Measurements from ENCODE around the gene SLC6A19. TPM values are rescaled to one million over a fixed set of nuclear protein-coding genes. Genes with fewer than 3 reads are reported as not detected.

Gene SLC6A19
- total RNA-seq, 1 experiment from 2014 or later = not detected

DNA sequence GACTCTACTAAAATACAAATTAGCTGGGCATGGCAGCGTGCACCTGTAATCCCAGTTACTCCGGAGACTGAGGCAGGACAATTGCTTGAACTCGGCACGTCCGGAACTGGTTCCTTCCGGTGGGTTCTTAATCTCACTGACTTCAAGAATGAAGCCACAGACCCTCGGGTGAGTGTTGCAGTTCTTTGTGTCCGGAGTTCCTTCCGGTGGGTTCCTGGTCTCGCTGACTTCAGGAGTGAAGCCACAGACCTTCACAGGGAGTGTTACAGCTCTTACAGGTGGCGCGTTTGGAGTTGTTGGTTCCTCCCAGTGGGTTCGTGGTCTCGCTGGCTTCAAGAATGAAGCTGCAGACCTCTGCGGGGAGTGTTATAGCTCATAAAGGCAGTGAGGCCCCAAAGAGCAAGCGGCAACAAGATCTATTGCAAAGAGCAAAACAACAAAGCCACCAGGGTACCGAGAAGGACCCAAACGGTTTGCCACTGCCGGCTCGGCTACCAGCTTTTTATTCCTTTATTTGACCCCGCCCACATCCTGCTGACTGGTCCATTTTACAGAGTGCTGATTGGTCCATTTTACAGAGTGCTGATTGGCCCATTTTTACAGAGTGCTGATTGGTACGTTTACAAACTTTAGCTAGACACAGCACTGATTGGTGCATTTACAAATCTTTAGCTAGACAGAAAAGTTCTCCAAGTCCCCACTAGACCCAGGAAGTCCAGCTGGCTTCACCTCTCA is 28.6 kb upstream of the SLC6A19 start:
- H3K4me3 ChIP-seq = no peak overlapping the region
- H3K27ac ChIP-seq = no peak overlapping the region
- no peaks in the 10 kb centered on the region for H3K36me3 ChIP-seq
- DNase-seq = no peak
- no peaks in the 10 kb centered on the region for H3K27me3 ChIP-seq
- no peaks in the 10 kb centered on the region for H3K4me1 ChIP-seq
- no peaks in the 10 kb centered on the region for H3K9me3 ChIP-seq (replicated peaks)

DNA sequence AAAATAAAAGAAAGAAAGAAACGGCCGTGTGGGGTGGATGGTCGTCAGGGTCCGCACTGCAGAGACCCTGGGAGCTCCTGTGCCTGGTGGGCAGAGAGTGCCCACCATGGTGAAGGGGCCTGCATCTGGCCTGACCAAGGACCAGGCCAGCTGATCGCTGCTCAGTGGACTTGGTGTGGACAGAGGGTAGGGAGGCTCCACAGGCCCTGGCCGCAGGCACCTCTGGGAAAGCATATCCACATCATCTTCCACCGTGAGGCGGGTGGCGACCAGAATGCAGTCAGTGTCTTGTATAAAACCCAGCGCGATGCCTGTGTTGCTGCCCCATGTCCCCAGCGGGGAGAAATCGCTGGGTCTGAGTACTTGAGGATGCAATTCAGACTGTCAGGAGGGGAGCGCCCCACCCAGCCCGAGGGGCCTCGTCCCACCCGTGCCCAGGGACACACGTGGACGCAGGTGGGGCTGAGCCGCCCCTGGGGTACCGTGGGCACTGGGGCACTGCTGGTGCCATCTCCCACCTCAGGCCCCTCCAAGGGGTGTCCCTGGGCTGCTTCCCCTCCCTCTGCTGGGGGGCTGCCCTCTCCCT is 27.8 kb upstream of the SLC6A19 start:
- Histone ChIP-seq H3K27me3 (no peaks in the 10 kb centered on the region), H3K36me3 (no peaks in the 10 kb centered on the region), H3K27ac (no peak overlapping the region), H3K4me1 (no peaks in the 10 kb centered on the region), H3K4me3 (no peak overlapping the region), H3K9me3 (replicated peaks) (no peaks in the 10 kb centered on the region)
- DNase-seq = no peak

DNA sequence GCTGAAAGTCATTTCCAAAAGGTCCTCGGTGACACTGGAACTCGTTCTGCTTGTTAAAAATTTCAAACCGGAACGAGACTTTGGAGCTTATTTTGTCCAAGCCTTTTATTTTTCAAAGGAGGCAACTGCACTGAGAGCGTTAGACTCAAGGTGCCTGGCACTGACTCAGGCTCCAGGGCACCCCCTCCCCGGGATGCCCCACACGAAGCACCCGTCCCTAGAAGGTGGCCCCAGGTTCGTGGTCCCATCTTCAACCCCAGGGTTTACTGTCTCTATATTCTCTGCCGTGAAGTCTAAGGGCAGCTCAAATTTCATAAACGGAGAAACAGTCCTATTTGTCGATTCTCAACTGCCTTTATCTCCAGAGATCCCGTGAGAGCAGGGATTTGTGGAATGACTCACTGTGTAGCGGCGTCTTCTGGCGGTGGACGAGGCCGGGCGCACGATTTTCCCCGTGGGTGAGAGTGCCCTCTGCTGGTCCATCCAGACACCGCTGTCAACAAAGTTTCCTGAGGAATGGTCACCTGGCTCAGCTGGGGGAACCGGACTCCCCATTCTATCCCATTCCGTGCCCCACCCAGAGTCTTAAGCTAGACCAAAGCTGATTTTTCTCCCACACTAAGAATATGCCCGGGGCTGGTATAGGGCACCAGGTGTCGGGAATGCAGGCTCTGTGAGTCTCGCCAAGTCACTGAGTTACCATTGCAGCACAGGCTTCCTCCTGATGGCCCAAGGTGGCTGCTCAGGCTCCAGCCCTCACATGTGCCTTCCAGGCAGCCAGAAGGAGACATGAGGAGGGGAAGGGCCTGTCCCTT is 27.1 kb upstream of the SLC6A19 start:
- Histone ChIP-seq H3K4me3 (peak overlapping the region; percentile 28), H3K4me1 (no peaks in the 10 kb centered on the region), H3K9me3 (replicated peaks) (no peaks in the 10 kb centered on the region), H3K27ac (no peak overlapping the region), H3K27me3 (no peaks in the 10 kb centered on the region), H3K36me3 (no peaks in the 10 kb centered on the region)
- peak; percentile 72 to 84 for DNase-seq

DNA sequence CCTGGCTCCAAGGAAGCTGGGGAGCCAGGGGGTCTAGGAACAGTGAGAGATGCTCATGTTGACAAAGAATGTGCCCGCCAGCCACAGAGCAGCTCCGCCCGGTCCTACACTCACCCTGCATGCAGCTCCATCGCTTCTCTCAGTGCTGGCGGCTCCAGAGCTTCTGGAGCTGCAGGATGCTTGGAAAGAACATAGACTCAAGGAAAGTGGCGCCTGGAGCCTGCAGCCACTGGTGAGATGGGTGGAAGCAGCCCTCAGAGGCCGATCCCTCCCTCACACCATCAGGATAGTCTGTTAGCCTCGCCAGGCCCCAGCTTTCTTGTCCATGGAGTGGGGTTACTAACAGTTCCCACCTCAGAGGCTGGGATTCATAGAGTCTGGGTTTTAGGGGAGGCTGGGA is 26.4 kb upstream of the SLC6A19 start:
- DNase-seq = no peak
- Histone ChIP-seq H3K36me3 (no peaks in the 10 kb centered on the region), H3K4me3 (no peak overlapping the region), H3K27me3 (no peaks in the 10 kb centered on the region), H3K4me1 (no peaks in the 10 kb centered on the region), H3K27ac (no peak overlapping the region), H3K9me3 (replicated peaks) (no peaks in the 10 kb centered on the region)

DNA sequence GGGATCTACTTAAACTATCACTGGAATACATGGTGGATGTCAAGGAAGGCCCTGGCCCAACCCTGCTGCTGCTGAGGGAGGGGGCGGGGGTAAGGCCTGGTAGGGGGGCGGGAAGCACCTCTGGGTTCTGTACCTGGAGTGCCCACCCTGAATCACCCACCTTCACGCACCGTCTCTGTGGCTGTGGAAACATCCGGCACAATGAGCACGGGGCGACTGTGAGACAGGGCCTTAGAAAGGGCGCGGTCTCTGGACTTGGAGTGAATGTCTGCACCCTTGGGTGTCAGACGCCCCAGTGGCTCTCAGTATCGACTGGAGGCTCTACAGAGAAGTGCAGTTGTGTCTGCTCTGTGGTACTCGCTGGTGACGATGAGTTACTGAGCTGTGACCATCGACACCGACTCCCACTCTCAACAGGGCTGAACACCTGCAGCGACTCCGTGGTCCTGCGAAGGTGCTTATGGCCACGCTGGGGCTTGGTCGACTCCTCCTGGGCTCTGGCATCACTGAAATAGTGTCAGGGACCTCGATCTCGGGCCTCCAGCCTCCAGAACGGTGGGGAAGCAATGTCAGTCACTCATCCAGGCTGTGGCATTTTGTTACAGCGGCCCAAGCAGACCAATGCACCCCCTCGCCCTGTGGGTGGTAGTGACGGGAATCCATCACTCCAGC is 25.5 kb upstream of the SLC6A19 start:
- H3K27me3 ChIP-seq = no peaks in the 10 kb centered on the region
- no peaks in the 10 kb centered on the region for H3K9me3 ChIP-seq (replicated peaks)
- no peak overlapping the region for H3K27ac ChIP-seq
- H3K4me3 ChIP-seq = no peak overlapping the region
- H3K4me1 ChIP-seq = no peaks in the 10 kb centered on the region
- no peaks in the 10 kb centered on the region for H3K36me3 ChIP-seq
- DNase-seq = no peak

DNA sequence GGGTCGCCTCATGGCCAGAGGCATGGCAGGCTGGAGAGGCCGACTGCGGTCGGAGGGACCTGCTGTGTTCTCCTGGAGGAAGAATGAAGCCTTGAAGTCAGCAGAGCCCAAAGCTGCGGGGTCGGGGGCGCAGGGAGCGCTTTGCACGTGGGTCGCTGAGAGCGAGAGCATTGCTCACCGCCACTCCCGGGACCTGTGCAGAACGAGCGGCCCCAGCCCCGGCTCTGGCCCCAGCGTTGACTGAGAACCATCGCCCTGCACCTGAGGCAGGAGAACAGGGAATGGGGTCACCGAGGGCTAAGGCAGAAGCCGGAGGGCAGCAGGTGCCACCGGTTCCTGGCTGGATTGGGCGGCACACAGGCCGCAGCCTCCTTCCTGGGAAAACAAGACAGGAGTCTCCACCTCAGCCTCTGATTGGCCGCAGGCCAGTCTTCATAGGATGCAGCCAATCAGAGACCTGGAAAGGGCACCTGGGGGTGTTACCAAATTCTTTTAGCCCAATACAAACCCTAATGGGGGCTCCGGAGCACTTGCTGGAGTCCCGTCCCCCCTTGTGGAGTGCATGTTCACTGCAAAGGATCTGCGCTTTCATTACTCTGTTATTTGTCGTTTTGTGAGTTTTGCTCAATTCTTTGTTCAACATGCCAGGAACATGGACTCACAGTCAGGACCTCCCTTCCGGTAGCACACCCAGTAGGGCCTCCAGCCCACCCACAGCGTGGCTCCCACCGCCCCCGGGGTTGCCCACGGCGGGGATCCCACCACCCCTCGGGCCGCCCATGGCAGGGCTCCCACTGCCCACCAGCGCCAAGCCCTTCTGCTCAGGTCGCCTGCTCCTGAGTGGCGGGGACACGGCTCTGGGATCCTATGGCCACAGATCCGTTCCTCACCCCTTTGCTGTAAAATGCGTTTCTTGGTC is 24.7 kb upstream of the SLC6A19 start:
- Histone ChIP-seq H3K27me3 (no peaks in the 10 kb centered on the region), H3K27ac (no peak overlapping the region), H3K4me1 (no peaks in the 10 kb centered on the region), H3K36me3 (no peaks in the 10 kb centered on the region), H3K9me3 (replicated peaks) (no peaks in the 10 kb centered on the region), H3K4me3 (no peak overlapping the region)
- peak in 1 of 2 experiments; percentile 16 for DNase-seq

DNA sequence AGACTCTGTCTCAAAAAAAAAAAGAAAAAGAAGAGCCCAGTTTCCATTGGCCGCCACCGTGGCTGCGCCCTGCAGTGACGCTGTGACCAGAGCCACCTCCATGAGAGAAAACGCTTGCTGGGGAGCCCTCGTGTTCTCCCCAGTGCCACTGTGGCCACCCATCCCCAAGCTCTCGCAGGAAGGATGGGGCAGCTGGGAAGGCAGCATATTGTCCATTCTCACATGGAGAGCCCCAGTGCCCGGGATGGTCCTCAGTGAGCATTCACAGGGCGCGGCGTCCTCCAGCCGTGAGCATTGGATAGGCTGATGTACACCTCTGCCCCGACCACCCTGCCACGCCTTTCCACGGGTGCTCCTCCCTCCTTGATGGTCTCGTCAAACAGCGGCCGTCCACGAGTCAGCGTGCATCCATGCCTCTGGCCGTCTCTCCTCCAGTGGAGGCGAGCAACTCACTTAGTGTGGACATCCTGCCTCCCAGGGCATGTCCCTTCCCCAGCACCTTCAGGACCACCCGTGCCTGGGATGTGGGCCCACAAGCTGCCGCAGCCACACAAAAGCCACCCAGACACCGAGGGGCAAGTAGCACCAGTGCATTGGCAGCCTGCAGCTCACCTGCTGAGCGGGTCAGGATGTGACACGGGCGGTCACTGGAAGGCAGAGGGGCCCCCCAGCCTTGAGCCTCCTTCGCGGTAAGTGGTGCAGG is 23.4 kb upstream of the SLC6A19 start:
- no peak for DNase-seq
- Histone ChIP-seq H3K27ac (no peak overlapping the region), H3K27me3 (no peaks in the 10 kb centered on the region), H3K36me3 (no peaks in the 10 kb centered on the region), H3K4me1 (no peaks in the 10 kb centered on the region), H3K4me3 (no peak overlapping the region), H3K9me3 (replicated peaks) (no peaks in the 10 kb centered on the region)

DNA sequence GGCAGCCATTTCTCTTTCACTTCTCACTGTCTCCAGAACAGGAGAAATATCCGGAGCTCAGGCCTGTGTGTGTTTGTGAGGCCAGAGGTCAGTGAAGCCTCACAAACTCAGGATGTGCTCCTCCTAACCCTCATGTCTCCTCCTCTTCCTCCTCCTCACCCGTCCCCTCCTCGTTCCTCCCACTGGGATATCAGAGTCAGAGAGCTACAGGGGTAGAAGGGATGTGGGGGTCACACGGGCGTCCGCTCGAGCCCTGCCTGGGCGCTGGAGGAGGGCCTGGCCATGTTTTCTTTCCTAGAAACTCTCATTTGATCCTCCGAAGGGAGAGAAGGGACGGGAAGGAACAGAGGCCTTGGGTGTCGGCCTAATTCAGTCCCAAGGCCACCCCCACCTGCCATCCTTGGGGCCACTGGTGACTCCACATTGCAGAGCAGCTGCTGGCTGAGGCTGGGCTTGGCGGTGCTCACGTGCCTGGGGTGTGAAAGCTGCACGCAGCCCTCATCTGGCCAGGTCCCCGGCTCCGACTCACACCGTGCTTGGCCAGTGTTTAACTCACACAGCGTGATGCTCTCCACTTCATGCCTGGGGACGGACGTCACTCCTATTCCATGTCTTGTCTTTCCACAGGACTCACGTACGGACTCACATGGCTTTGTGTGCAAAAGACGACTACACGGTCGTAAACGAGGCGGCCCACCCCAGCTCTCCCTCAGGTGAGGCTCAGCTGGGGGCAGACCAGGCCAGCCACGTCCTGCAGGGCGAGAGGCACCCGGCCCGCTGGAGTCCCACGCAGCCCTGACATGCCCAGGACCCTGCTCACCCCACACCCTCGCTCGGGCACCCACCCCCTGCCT is 22.6 kb upstream of the SLC6A19 start:
- H3K4me1 ChIP-seq = no peaks in the 10 kb centered on the region
- no peak overlapping the region for H3K27ac ChIP-seq
- DNase-seq = no peak
- no peaks in the 10 kb centered on the region for H3K9me3 ChIP-seq (replicated peaks)
- no peaks in the 10 kb centered on the region for H3K36me3 ChIP-seq
- no peaks in the 10 kb centered on the region for H3K27me3 ChIP-seq
- H3K4me3 ChIP-seq = no peak overlapping the region

DNA sequence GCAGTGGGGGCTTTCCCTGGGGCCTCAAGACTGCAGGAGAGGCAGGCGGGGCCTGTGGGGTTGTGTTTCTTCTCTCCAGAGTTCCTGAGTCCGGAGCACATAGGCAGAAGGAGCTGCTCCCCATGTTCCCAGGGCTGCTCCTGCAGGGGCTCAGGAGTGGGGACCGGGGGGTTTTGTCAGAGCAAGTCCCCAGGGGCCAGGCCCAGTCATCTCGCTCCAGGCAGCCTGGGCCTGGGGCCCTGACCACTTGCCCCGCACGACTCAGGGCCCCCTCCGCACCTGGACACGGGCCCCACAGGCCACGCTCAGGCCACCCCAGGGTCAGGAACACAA is 22.0 kb upstream of the SLC6A19 start:
- Histone ChIP-seq H3K4me1 (no peaks in the 10 kb centered on the region), H3K27ac (no peak overlapping the region), H3K36me3 (no peaks in the 10 kb centered on the region), H3K27me3 (no peaks in the 10 kb centered on the region), H3K9me3 (replicated peaks) (no peaks in the 10 kb centered on the region), H3K4me3 (no peak overlapping the region)
- no peak for DNase-seq

DNA sequence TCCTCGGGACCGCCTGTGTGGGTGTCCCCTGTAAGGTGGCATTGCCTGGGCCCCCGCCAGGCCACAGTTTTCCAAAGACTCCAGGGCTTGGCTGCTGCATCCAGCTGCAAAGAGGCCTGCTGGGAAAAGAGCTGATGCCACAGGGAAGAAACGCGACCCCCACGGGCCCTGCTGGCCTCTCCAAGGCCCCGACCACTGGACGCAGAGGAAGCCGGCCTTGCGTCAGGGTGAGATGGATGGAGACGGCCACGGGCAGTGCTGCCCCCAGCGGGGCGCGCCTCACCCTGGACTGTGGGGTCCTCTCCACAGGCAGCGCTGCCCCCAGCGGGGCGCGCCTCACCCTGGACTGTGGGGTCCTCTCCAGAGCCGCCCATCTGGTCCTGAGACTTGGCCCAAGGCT is 21.3 kb upstream of the SLC6A19 start:
- no peaks in the 10 kb centered on the region for H3K27me3 ChIP-seq
- H3K36me3 ChIP-seq = no peaks in the 10 kb centered on the region
- H3K4me3 ChIP-seq = no peak overlapping the region
- no peaks in the 10 kb centered on the region for H3K9me3 ChIP-seq (replicated peaks)
- H3K27ac ChIP-seq = no peak overlapping the region
- H3K4me1 ChIP-seq = no peaks in the 10 kb centered on the region
- DNase-seq = no peak

DNA sequence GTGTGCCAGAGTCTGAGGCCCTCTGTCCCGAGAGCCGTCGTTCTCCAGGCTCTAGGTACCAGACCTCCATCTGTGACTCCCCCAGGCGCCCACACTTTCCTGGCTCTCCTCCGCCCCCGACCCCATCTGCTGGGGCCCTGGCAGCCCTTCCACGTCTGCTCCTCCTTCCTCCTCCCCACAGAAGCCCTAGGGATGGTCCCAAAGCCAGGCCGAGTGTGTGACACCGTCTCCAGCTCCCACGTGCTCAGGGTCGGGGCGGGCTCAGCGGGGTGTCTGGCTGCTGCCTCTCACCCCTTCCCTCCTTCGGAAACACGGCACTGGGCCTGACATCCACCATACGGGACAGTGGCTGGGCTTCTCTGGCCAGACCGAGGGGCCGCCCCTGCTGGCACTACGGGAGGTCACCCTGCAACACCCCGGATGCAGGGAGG is 20.5 kb upstream of the SLC6A19 start:
- Histone ChIP-seq H3K9me3 (replicated peaks) (no peaks in the 10 kb centered on the region), H3K27me3 (no peaks in the 10 kb centered on the region), H3K27ac (no peak overlapping the region), H3K36me3 (no peaks in the 10 kb centered on the region), H3K4me1 (no peaks in the 10 kb centered on the region), H3K4me3 (no peak overlapping the region)
- DNase-seq = no peak

DNA sequence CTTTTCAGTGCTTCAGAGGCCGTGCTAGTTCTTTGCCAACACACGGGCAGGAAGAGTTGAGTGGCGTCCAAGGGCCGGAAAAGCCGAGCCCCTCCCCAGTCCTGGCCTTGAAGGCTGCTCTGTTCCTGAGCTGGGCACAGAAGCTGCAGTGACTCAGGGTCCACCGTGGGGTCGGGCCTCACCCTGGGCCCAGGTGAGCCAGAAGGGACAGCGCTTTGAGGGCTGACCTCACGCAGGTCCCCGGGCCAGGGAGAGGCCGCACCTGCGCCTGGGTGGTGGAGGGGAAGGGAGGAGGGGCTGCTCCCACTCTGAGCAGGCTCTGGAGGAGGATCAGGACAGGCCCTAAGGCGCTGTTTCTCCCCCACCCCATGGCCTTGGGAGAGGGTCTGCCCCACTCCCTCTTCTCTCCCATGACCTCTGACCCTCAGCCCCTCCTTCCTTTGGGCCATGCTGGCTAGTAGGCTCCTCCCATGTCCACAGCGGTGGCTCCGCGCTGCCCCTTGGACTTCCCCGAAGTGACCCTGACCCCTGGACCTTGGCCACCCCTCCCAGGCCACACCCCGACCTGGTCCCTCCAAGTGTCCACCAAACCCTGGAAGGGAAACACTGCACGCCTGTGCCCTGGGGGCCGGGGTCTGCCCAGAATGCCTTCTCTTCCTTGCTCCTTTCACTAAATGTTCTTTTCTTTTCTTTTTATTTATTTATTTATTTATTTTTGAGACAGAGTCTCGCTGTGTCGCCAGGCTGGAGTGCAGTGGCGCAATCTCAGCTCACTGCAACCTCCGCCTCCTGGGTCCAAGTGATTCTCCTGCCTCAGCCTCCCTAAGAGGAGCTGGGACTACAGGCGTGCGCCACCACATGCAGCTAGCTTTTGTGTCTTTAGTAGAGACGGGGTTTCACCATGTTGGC is 19.7 kb upstream of the SLC6A19 start:
- H3K4me1 ChIP-seq = no peaks in the 10 kb centered on the region
- no peak for DNase-seq
- H3K4me3 ChIP-seq = no peak overlapping the region
- H3K9me3 ChIP-seq (replicated peaks) = no peaks in the 10 kb centered on the region
- no peaks in the 10 kb centered on the region for H3K27me3 ChIP-seq
- H3K36me3 ChIP-seq = no peaks in the 10 kb centered on the region
- H3K27ac ChIP-seq = no peak overlapping the region

Measured in SJCRH30 (cell line).